NCI-H1436 treated with DMSO at 0.1 percent for 48 hours (cell line): Measurements from ENCODE around the gene CMTM1.
A peak's percentile ranks its signal among the peaks of the same experiment; 100 is the strongest.

Experiments used
- DNase-seq: peaks from one replicate; lab custom pipeline; 2025; lab: John Stamatoyannopoulos, UW

The CMTM1 gene

GRCh38 chr16:66539623-66540469, 26.4 kb upstream of the CMTM1 start:
- DNase-seq, result no peak

- no peak for DNase-seq
Observed at GRCh38 chr16:66541388-66542355, 24.6 kb upstream of the CMTM1 start.

- DNase-seq, result no peak
Observed at GRCh38 chr16:66542396-66542795, 23.8 kb upstream of the CMTM1 start.

GRCh38 chr16:66543541-66543940, 22.7 kb upstream of the CMTM1 start:
- no peak for DNase-seq

- DNase-seq, result no peak
Observed at GRCh38 chr16:66544016-66544757, 22.1 kb upstream of the CMTM1 start.

- no peak for DNase-seq
Observed at GRCh38 chr16:66547101-66547989, 18.9 kb upstream of the CMTM1 start.

- no peak for DNase-seq
Observed at GRCh38 chr16:66548068-66548467, 18.2 kb upstream of the CMTM1 start.

- DNase-seq, result no peak
Observed at GRCh38 chr16:66548868-66549267, 17.4 kb upstream of the CMTM1 start.

GRCh38 chr16:66549284-66550131, 16.7 kb upstream of the CMTM1 start, which contains the start of gene TK2:
Gene TK2, minus strand, starts transcription at chr16:66550122. Its CDS starts 61 bp downstream, at chr16:66550061.
- DNase-seq, result no peak

- peak; percentile 11 for DNase-seq
Observed at GRCh38 chr16:66551348-66551759, 14.9 kb upstream of the CMTM1 start.

GRCh38 chr16:66551788-66552285, 14.4 kb upstream of the CMTM1 start:
- no peak for DNase-seq

GRCh38 chr16:66552286-66553177, 13.7 kb upstream of the CMTM1 start, which contains the start of gene CKLF:
Gene CKLF, plus strand, starts transcription at chr16:66552576. Its CDS starts 140 bp downstream, at chr16:66552716.
- peak; percentile 60 for DNase-seq

GRCh38 chr16:66553223-66553622, 13.0 kb upstream of the CMTM1 start:
- DNase-seq, result no peak

GRCh38 chr16:66554021-66554420, 12.2 kb upstream of the CMTM1 start:
- no peak for DNase-seq

- DNase-seq, result no peak
Observed at GRCh38 chr16:66554495-66554894, 11.7 kb upstream of the CMTM1 start.

GRCh38 chr16:66560107-66560506, 6.1 kb upstream of the CMTM1 start:
- no peak for DNase-seq

GRCh38 chr16:66561381-66562080, 4.7 kb upstream of the CMTM1 start:
- DNase-seq, result no peak

GRCh38 chr16:66562409-66562808, 3.8 kb upstream of the CMTM1 start:
- no peak for DNase-seq
